Measurements from ENCODE around the gene PLOD2.
A peak's percentile ranks its signal among the peaks of the same experiment; 100 is the strongest.

Gene PLOD2

GRCh38 chr3:146165877-146166276 lies 4.9 kb upstream of the PLOD2 start:
- no peak for DNase-seq

- no peak for DNase-seq
Observed at GRCh38 chr3:146164971-146165769, 4.2 kb upstream of the PLOD2 start.

DNA sequence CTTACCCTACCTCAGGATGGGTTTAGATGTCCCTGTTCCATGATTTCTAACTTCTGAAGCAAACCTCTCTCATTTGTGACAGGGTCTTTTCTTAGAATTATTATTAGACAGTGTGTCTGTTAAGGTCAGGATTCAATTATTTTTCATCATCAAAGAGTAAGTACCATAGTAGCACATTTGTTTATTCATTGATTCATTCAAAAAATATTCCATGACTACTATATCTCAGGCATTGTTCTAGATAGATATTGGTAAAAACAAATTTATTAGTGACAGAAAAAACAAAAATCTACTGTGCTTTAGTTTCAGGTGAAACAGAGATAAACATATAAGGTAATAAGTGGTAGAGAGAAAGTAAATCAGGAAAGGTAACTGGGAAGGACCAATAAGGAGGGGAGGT lies 3.5 kb upstream of the PLOD2 start:
- DNase-seq = no peak

GRCh38 chr3:146164071-146164470 lies 3.1 kb upstream of the PLOD2 start:
- DNase-seq = no peak

DNA sequence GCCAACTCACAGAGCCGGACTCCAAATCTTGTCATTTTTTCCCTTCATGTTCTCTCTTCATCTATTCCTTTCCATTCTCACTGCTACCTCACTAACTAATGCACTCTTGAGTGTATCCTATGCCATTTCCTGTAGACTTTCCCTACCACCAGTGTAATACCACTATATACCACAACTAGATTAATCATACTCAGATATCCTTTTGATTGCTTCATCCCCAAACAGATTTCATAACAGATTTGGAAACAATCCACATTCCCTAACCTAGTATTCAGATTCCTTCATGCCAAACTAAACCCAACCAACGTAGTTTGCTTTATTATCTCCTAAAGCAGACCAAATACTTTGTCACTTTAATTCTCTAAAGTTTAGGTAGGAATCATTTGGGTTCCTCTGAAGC lies 2.6 kb upstream of the PLOD2 start:
- no peak for DNase-seq

DNA sequence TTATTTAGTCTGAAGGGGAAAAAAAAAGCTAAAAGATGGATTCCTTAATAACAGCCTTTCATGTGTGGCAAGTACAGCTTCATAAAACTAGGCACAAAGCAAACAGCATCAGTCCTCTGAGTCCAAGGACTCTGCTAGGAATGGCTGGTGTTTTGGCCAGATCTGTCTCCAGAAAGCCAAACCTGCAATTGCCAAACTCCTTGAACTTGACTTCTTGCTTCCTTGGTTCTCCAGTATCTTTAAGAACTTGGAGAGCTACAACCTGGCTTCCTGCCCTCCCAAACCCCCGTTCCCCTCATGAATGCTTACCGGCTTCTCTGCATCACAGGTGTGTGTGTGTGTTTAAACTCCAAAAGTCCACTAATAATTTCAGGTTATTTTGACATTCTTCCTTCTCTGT lies 1.6 kb upstream of the PLOD2 start:
- no peak for DNase-seq

- no peak for DNase-seq
Observed at GRCh38 chr3:146161663-146162002, 649 bp upstream of the PLOD2 start.

DNA sequence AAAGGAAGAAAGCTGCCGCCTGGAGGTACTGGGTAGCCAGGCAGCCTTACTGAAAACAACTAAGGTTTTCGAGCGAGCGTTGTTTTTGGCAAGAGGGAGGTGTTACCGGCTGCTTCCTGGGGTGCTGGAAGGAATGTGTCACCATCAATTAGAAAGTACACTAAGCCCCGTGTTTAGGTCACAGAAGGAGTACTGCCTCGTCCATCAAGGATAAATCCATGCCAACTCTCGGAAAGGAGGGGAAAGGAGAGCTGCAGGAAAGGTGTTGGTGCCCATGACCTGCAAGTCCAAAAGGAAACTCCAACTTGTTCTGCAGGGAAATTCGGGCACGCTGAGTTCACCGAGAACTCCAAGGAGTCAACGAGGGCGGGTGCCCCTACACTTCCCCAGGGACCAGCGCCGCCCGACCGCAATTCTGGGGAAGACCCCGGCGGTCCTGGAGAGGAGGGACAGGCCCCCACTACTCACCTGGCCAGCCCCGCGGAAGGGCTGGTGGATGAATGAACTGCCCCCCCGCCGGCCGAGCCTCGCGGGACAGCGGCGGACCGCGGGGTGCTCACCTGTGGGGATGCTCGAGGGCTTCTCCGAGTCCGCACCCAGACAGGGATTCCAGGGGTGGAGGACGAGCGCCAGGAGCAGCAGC lies 542 bp downstream of the PLOD2 start:
- peak; percentile 3 for DNase-seq

DNA sequence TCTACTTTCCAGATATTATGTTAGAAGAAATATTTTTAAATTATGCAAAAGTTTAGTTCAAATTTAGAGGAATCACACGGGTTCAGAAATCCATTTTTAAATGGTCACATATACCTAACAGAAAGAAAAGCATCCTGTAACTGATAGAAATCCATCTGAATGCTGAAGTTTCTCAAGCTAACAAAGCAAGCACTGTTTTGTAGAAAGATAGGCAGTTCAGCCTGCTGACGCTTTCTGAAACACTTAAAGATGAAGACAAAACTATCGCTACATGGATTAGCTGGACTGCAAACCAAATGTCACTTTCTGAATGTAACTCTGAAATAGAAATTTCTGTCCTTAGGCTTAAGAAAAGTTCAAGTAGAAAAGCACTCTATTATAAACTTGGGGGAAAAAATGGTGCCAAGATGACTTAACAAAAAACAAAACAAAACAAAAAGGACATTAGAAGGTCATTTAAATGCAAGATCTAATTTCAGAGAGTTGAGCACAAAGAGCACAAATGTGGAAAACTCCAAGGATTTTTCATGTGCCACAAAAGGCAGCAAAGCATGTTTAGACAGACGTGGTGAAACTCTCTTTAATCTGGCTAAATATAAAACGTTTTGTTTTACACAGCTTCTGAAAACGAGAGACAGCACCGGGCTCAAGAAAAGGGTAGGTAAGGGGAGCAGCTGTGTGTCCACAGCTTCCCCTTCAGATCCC lies 1.2 kb downstream of the PLOD2 start:
- DNase-seq = no peak

- DNase-seq = no peak
Observed at GRCh38 chr3:146159037-146159436, 1.9 kb downstream of the PLOD2 start.

DNA sequence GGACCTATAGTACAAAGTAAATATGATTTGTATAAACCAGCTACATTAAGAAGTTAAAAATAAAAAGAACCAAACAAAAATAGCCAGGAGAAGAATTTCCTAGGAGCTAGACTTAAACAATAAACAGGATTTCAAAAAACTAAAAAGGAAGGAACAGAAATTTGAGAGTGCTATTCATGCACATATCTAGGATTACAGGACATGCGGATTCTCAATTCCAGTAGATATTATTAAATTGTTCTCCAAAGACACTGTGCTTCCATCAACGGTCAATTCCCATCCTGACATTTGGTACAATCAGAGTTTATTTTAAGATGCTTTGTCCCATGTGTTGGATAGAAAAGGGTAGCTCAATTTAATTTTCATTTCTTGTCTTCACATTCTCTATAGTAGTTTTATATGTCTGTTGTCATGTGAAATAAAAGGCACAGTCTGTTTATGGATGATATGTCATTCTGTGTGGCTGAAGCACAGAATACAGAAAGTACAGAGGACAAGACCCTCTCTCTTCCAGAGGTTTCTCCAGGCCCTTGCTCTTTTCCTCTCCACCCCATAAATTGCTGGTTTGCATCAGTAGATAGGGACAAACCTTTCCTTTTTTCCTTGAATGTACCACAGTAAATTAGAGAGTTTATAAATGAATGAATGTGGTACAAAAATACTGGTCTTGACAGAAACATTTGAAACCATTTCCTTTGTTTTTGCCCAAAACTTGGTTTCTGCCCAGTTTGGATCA lies 3.5 kb downstream of the PLOD2 start:
- no peak for DNase-seq

GRCh38 chr3:146156666-146157314 lies 4.2 kb downstream of the PLOD2 start:
- no peak for DNase-seq

DNA sequence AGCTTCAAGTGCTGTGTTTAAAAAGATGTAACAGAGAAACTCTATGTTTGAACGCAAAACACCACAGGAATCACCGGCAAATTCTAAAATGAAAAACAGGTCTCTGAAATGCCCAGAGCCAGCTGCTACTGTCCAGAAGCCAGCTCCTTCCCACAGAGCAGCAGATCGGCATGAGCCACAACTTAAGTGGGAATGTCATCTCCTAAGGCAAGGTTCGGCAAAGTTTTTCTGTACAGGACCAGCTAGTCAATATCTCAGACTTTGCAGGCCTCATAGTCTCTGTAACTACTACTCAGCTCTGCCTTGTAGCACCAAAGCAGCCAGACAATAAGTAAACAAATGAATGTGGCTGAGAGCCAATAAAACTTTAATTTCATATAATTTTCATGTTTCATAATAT lies 4.9 kb downstream of the PLOD2 start:
- no peak for DNase-seq

GRCh38 chr3:146154995-146155394 lies 6.0 kb downstream of the PLOD2 start:
- DNase-seq = no peak

DNA sequence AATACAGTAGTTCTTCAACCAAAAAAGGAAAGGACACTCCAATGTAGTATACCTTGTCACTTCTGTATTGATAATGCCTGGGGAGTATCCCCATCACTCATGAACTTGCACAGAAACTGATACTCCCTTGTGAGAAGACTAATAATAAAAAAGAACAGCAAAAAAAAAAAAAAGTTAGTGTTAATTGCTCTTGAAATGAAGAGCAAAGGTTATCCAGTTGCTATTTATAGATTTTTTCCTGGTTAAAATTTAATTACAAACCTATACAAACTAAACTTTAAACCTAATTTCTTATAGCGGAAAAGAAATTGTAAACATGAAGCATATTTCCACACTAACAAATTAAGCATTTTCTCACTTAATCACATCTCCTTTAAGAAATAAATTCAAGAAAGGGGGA lies 6.7 kb downstream of the PLOD2 start:
- DNase-seq = no peak

- no peak for DNase-seq
Observed at GRCh38 chr3:146153429-146153828, 7.6 kb downstream of the PLOD2 start.

GRCh38 chr3:146152834-146153233 lies 8.2 kb downstream of the PLOD2 start:
- DNase-seq = no peak

- no peak for DNase-seq
Observed at GRCh38 chr3:146148468-146148931, 12.5 kb downstream of the PLOD2 start.

GRCh38 chr3:146145642-146146041 lies 15.3 kb downstream of the PLOD2 start:
- DNase-seq = no peak

- no peak for DNase-seq
Observed at GRCh38 chr3:146142757-146143156, 18.2 kb downstream of the PLOD2 start.

DNA sequence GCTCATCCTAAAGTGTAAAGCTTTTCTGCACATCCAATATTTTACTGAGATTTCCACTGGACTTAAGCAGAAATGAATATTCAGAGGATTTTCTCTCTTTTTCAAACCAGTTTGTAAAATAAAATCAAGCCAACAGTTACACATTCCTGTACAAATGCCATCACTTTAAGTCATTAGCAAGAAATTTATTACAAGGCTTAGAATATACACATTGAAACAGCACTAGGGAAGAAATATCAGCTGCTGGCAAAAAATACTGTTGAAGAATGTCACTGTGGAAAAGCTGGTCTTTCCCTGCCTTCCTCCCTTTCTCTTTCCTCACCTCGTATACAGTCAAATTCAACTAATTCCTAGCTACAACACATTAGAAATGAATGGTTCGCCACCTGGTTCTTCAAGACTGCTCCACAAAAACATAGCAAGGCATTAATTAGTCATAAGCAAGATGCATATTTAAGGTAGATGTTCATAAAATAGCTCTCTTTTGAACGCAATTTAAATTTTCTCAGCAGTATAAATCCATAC lies 21.3 kb downstream of the PLOD2 start:
- DNase-seq = no peak

GRCh38 chr3:146138902-146139301 lies 22.1 kb downstream of the PLOD2 start:
- no peak for DNase-seq

DNA sequence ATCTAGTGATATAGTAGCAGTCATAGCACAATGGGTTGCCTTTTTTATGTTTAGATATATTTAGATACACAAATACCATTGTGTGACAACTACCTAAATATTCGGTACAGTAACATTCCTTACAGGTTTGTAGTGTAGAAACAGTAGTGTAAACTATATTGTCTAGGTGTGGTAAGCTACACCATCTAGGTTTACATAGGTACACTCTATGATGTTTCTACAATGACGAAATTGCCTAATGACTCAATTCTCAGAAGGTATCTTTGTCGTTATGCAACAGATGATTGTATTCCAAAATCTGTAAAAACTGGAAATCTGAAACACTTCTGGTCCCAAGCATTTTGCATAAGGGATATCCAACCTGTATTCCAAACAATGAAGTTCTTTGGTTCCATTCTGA lies 24.3 kb downstream of the PLOD2 start:
- no peak for DNase-seq
